Muscle of leg (tissue), 11 donors: ENCODE results near the gene CA9. TPM values are rescaled to one million over a fixed set of nuclear protein-coding genes. Genes with fewer than 3 reads are reported as not detected.

Source experiments
- DNase-seq: peaks from one replicate; pipeline ENCODE4 v3.0.0; 2013
- H3K27ac ChIP-seq: one replicate; pipeline ENCODE4 v1.5.1; 2013; ENCODE audit warnings: mild to moderate bottlenecking, low read length, control low read depth
- H3K27me3 ChIP-seq: one replicate; pipeline ENCODE4 v1.6.1; 2013; ENCODE audit warnings: low read length; ENCODE audit not compliant: control insufficient read depth, insufficient read depth
- H3K36me3 ChIP-seq: one replicate; pipeline ENCODE4 v1.6.1; 2013; ENCODE audit warnings: low read length; ENCODE audit not compliant: control insufficient read depth, insufficient read depth
- H3K4me1 ChIP-seq: one replicate; pipeline ENCODE4 v1.6.1; 2013; ENCODE audit warnings: low read length; ENCODE audit not compliant: control insufficient read depth, insufficient read depth
- H3K4me3 ChIP-seq: one replicate; pipeline ENCODE4 v1.5.1; 2013; ENCODE audit warnings: low read length, control low read depth
- H3K9me3 ChIP-seq: replicated peaks from 2 replicates; pipeline ENCODE4 v1.6.1; 2013; ENCODE audit warnings: low read depth, low read length; ENCODE audit not compliant: control insufficient read depth
- WGBS: methylation state at CpG from one replicate; pipeline ENCODE4 v1.1.5; 2013; ENCODE audit warnings: missing lambda C conversion rate; ENCODE audit not compliant: insufficient coverage; 5-methylcytosine and 5-hydroxymethylcytosine counted together
- polyA plus RNA-seq, 8 donors: library from polyadenylated mRNA; unstranded; fragments of 120-200 nt; gene quantifications; one replicate each; pipeline versions ENCODE4 v1.2.1 to v1.2.3, GENCODE V29; 2013; ENCODE audit warnings: inconsistent platforms in 1 of 8, low replicate concordance in 1 of 8; ENCODE audit not compliant: insufficient read length in 8 of 8, insufficient read depth in 1 of 8
- total RNA-seq: library from RNA; stranded (reverse); fragments of 120-200 nt; gene quantifications from one replicate; pipeline ENCODE4 v1.2.4, GENCODE V29; 2013

CA9 gene
- total and polyA plus RNA-seq, 9 donors: 0.49 to 2.4 (median 0.68) TPM

- H3K4me1 ChIP-seq: peaks cover 26% of the 10 kb centered on the region
- no peak for DNase-seq
- H3K9me3 ChIP-seq: no peaks in the 10 kb centered on the region
- no peaks in the 10 kb centered on the region for H3K36me3 ChIP-seq
- H3K27ac ChIP-seq: no peak overlapping the region
- H3K4me3 ChIP-seq: no peak overlapping the region
- no peaks in the 10 kb centered on the region for H3K27me3 ChIP-seq
- no CpG with 5 or more reads among the region's 6 CpGs for WGBS
Measured at GRCh38 chr9:35669331-35670145, 4.2 kb upstream of the CA9 start.

- Histone ChIP-seq H3K4me1 (peaks cover 32% of the 10 kb centered on the region), H3K27me3 (peaks cover 2% of the 10 kb centered on the region), H3K27ac (no peak overlapping the region), H3K4me3 (no peak overlapping the region), H3K9me3 (no peaks in the 10 kb centered on the region), H3K36me3 (no peaks in the 10 kb centered on the region)
- 100% methylated on average over 1 of the region's 3 CpGs for WGBS
- DNase-seq: no peak
Measured at GRCh38 chr9:35674025-35674361, 265 bp downstream of the CA9 start.

GRCh38 chr9:35675204-35675603 is 1.5 kb downstream of the CA9 start:
- H3K4me1 ChIP-seq: peaks cover 27% of the 10 kb centered on the region
- 18% methylated on average over 12 of the region's 13 CpGs for WGBS
- no peak overlapping the region for H3K27ac ChIP-seq
- H3K4me3 ChIP-seq: peak overlapping the region; percentile 54
- H3K27me3 ChIP-seq: peaks cover 2% of the 10 kb centered on the region
- DNase-seq: no peak
- H3K36me3 ChIP-seq: no peaks in the 10 kb centered on the region
- no peaks in the 10 kb centered on the region for H3K9me3 ChIP-seq

- DNase-seq: peak; percentile 76
Measured at GRCh38 chr9:35675732-35676392, 2.1 kb downstream of the CA9 start.

GRCh38 chr9:35679091-35679490 is 5.4 kb downstream of the CA9 start:
- no peak for DNase-seq
- no peaks in the 10 kb centered on the region for H3K9me3 ChIP-seq
- H3K36me3 ChIP-seq: peaks cover 24% of the 10 kb centered on the region
- H3K4me3 ChIP-seq: no peak overlapping the region
- H3K4me1 ChIP-seq: peaks cover 19% of the 10 kb centered on the region
- H3K27me3 ChIP-seq: peaks cover 2% of the 10 kb centered on the region
- 89% methylated on average over 3 of the region's 5 CpGs for WGBS
- no peak overlapping the region for H3K27ac ChIP-seq

More at GRCh38 chr9:35675732-35676392, 2.1 kb downstream of the CA9 start:
- 1% methylated on average over 46 of the region's 51 CpGs for WGBS
- Histone ChIP-seq H3K9me3 (no peaks in the 10 kb centered on the region), H3K27me3 (peaks cover 2% of the 10 kb centered on the region), H3K4me3 (peak overlapping the region; percentile 54), H3K27ac (no peak overlapping the region), H3K4me1 (peaks cover 29% of the 10 kb centered on the region), H3K36me3 (no peaks in the 10 kb centered on the region)

- peaks cover 20% of the 10 kb centered on the region for H3K4me1 ChIP-seq
- peaks cover 32% of the 10 kb centered on the region for H3K36me3 ChIP-seq
- WGBS: 80% methylated on average over 7 of the region's 8 CpGs
- H3K9me3 ChIP-seq: no peaks in the 10 kb centered on the region
- H3K27ac ChIP-seq: no peak overlapping the region
- no peak for DNase-seq
- H3K27me3 ChIP-seq: peaks cover 2% of the 10 kb centered on the region
- H3K4me3 ChIP-seq: no peak overlapping the region
Measured at GRCh38 chr9:35679766-35680330, 6.1 kb downstream of the CA9 start.

- WGBS: 49% methylated on average over 7 of the region's 15 CpGs
- Histone ChIP-seq H3K36me3 (peaks cover 38% of the 10 kb centered on the region), H3K27me3 (no peaks in the 10 kb centered on the region), H3K4me1 (peaks cover 20% of the 10 kb centered on the region), H3K27ac (no peak overlapping the region), H3K9me3 (no peaks in the 10 kb centered on the region), H3K4me3 (no peak overlapping the region)
- DNase-seq: no peak
Measured at GRCh38 chr9:35680331-35681105, 6.8 kb downstream of the CA9 start.

GRCh38 chr9:35681341-35682002 is 7.7 kb downstream of the CA9 start:
- peak overlapping the region; percentile 75 for H3K27ac ChIP-seq
- peaks cover 46% of the 10 kb centered on the region for H3K36me3 ChIP-seq
- no peaks in the 10 kb centered on the region for H3K9me3 ChIP-seq
- no peaks in the 10 kb centered on the region for H3K27me3 ChIP-seq
- DNase-seq: no peak
- H3K4me1 ChIP-seq: peaks cover 18% of the 10 kb centered on the region
- WGBS: 77% methylated on average over 3 of the region's 3 CpGs
- H3K4me3 ChIP-seq: no peak overlapping the region

- Histone ChIP-seq H3K4me3 (no peak overlapping the region), H3K27ac (peak overlapping the region; percentile 75), H3K4me1 (peaks cover 22% of the 10 kb centered on the region), H3K27me3 (no peaks in the 10 kb centered on the region), H3K36me3 (peaks cover 52% of the 10 kb centered on the region), H3K9me3 (no peaks in the 10 kb centered on the region)
- 65% methylated on average over 4 of the region's 6 CpGs for WGBS
- DNase-seq: peak; percentile 52
Measured at GRCh38 chr9:35682051-35682450, 8.3 kb downstream of the CA9 start.
